Activated naive CD4-positive, alpha-beta T cell treated with anti-CD3 and anti-CD28 coated beads, Interleukin-2, amount 10 ng/mL, durations not matched to agents 7 days and 5 days (primary cell): ENCODE measurements around the gene IFT57.
A peak's percentile ranks its signal among the peaks of the same experiment; 100 is the strongest.
"Not testable (repeated sequence)": the region's sequence is repeated elsewhere in the genome, so short reads cannot be mapped to it uniquely, and the experiment has no call there.

ENCODE experiments used
- CTCF ChIA-PET: fragments of 350-600 bp; sonication (Branson Sonifier 250); formaldehyde crosslinking; loops from one replicate; lab custom pipeline; 2021; ENCODE audit warnings: antibody characterized with exemption; lab: Charles Lee
- DNase-seq: peaks from one replicate; pipeline ENCODE4 v3.0.0-alpha.2; 2020
- H3K27ac Mint-ChIP-seq: one replicate; pipeline ENCODE4 v1.8.0; 2021; ENCODE audit warnings: mild to moderate bottlenecking, moderate library complexity, mixed read lengths
- H3K27me3 Mint-ChIP-seq: one replicate; pipeline ENCODE4 v1.8.0; 2021; ENCODE audit warnings: mild to moderate bottlenecking, mixed read lengths
- H3K36me3 Mint-ChIP-seq: one replicate; pipeline ENCODE4 v1.8.0; 2021; ENCODE audit warnings: mixed read lengths
- H3K4me1 Mint-ChIP-seq: one replicate; pipeline ENCODE4 v1.8.0; 2021; ENCODE audit warnings: mixed read lengths
- H3K4me3 Mint-ChIP-seq: one replicate; pipeline ENCODE4 v1.8.0; 2021; ENCODE audit warnings: mild to moderate bottlenecking, moderate library complexity, mixed read lengths
- H3K9me3 Mint-ChIP-seq: one replicate; pipeline ENCODE4 v1.8.0; 2021; ENCODE audit warnings: mixed read lengths

IFT57 gene

DNA sequence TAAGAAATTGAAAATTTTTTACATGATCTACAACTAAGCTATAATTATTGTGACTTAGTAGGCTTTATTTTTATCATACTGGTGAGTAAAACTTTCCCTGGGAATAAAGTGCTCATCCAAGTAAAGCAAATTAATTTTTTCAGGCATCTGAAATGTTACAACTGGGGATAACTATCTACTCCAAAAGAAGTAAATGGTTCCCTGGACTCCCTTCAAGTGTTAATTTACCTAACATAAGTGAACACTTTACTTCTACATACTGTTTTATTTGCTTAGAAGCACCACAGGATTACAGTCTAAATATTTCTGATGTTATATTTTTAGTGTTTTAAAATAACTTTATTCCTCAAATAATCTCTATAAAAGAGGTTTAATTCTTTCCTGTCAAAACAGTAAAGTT, 57.8 kb downstream of the IFT57 start:
- Mint-ChIP-seq H3K4me3 (no peak overlapping the region), H3K27me3 (no peaks in the 10 kb centered on the region), H3K4me1 (peaks cover 6% of the 10 kb centered on the region), H3K27ac (no peak overlapping the region), H3K36me3 (peaks cover 34% of the 10 kb centered on the region), H3K9me3 (peaks cover 3% of the 10 kb centered on the region)
- CTCF ChIA-PET = interaction anchor here (1.5 kb wide), 1 partner anchor 12 kb away, joined by 3 read pairs; no protein-coding TSS in a partner anchor
- DNase-seq = no peak

DNA sequence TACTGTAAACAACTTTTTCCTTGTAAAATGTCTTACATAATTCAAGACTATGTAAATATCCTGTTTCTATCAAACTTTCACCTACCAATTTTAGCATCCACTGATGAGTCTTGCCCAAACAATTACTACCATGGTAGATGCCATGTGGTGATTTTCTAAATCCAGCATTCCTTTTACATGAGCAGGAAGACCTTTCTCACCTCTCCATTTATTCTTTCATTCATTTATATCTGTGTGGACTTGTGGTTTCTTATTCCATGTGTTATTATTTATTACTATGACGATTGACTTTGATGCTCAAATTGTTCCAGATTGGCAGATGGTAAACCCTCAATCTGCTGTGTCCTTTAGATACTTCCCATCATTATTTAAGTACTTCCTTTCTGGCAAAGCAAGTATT, 62.4 kb downstream of the IFT57 start:
- H3K4me3 Mint-ChIP-seq = no peak overlapping the region
- no peak overlapping the region for H3K27ac Mint-ChIP-seq
- DNase-seq = no peak
- no peaks in the 10 kb centered on the region for H3K4me1 Mint-ChIP-seq
- H3K9me3 Mint-ChIP-seq = no peaks in the 10 kb centered on the region
- peaks cover 15% of the 10 kb centered on the region for H3K36me3 Mint-ChIP-seq
- no peaks in the 10 kb centered on the region for H3K27me3 Mint-ChIP-seq
- CTCF ChIA-PET = no interaction called here

DNA sequence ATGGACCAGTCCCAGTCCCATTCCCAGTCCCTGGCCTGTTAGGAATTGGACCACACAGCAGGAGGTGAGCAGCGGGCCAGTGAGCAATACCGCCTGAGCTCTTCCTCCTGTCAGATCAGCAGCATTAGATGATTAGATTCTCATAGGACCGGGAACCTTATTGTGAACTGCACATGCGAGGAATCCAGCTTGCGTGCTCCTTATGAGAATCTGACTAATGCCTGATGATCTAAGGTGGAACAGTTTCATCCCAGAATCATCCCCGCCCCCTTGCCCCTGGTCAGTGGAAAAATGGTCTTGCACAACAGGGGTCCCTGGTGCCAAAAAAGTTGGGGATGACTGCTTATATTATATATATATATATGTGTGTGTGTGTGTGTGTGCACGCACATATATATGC, 63.1 kb downstream of the IFT57 start:
- H3K27ac Mint-ChIP-seq = no peak overlapping the region
- DNase-seq = no peak
- CTCF ChIA-PET = no interaction called here
- H3K36me3 Mint-ChIP-seq = peaks cover 15% of the 10 kb centered on the region
- H3K4me3 Mint-ChIP-seq = no peak overlapping the region
- H3K4me1 Mint-ChIP-seq = no peaks in the 10 kb centered on the region
- H3K9me3 Mint-ChIP-seq = no peaks in the 10 kb centered on the region
- no peaks in the 10 kb centered on the region for H3K27me3 Mint-ChIP-seq

DNA sequence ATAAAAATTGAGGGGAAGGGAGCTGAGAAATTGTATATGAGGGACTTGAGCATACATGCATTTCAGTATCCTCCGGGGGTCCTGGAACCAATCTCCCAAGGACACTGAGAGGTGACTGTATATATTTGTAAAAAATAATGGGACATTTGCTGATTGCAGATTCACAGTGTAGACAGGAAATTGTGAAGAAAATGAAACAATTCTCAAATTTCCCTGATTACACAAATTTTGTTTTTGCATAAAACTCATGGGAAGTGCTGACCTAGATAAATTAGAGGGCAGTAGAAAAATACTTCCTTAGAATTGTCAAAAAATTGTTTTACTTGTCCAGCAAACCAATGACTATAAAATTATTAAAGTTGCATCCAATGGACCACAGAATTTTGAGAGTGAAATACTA, 64.0 kb downstream of the IFT57 start:
- H3K9me3 Mint-ChIP-seq = no peaks in the 10 kb centered on the region
- CTCF ChIA-PET = no interaction called here
- H3K36me3 Mint-ChIP-seq = peaks cover 15% of the 10 kb centered on the region
- H3K27me3 Mint-ChIP-seq = no peaks in the 10 kb centered on the region
- peaks cover 6% of the 10 kb centered on the region for H3K4me1 Mint-ChIP-seq
- H3K27ac Mint-ChIP-seq = no peak overlapping the region
- DNase-seq = no peak
- no peak overlapping the region for H3K4me3 Mint-ChIP-seq

DNA sequence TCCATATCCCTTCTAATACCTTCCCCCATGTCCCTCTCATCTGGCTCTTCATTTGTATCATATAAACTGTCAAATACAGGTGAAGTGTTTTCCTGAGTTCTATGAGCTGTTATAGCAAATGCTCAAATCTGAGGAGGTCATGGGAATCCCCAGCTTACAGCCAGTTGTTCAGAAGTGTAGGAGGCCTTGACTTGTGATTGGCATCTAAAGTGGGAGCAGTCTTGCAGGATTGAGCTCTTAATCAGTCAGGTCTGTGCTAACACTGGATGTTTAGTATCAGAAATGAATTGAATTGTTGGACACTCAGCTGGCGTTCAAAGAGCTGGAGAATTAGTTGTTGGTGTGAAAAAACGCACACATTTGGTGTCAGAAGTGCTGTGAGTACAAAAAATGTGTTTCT, 65.0 kb downstream of the IFT57 start:
- CTCF ChIA-PET = interaction anchor here (1.0 to 2.2 kb wide), 2 partner anchors 231 to 320 kb away, joined by 5 to 15 read pairs; no protein-coding TSS in a partner anchor
- H3K36me3 Mint-ChIP-seq = peaks cover 9% of the 10 kb centered on the region
- H3K27me3 Mint-ChIP-seq = no peaks in the 10 kb centered on the region
- H3K4me1 Mint-ChIP-seq = peaks cover 14% of the 10 kb centered on the region
- DNase-seq = no peak
- H3K27ac Mint-ChIP-seq = no peak overlapping the region
- H3K9me3 Mint-ChIP-seq = no peaks in the 10 kb centered on the region
- H3K4me3 Mint-ChIP-seq = no peak overlapping the region

DNA sequence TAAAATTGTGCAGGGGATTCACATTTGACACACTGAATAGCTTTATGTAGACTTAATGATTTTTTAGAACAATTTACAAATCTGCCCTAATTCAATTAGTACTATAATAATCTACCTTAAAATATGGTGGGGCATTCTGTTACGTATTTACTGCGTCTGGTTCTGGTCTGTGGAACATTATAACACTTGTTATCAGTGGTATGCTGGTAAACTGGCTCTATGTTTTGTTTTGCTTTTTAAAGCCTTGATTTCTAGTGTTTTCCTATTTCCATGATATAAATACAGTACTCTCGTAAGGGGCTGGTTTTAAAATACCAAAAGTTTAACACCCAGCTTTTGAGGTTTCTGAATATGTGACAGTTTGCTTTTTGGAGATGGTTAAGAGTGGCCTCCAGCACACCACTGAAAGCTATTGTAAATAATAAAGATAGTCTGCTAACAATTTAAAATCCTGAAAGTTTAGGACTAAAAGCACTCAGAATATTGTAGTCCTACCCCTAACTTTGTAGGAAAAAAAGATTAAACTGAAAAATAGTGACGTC, 65.8 kb downstream of the IFT57 start:
- no peaks in the 10 kb centered on the region for H3K9me3 Mint-ChIP-seq
- H3K27me3 Mint-ChIP-seq = no peaks in the 10 kb centered on the region
- H3K4me1 Mint-ChIP-seq = peaks cover 14% of the 10 kb centered on the region
- H3K27ac Mint-ChIP-seq = no peak overlapping the region
- peaks cover 9% of the 10 kb centered on the region for H3K36me3 Mint-ChIP-seq
- no peak overlapping the region for H3K4me3 Mint-ChIP-seq
- no peak for DNase-seq
- CTCF ChIA-PET = interaction anchor here (0.9 to 2.2 kb wide), 4 partner anchors 166 to 321 kb away, joined by 3 to 15 read pairs (median 5); no protein-coding TSS in a partner anchor

DNA sequence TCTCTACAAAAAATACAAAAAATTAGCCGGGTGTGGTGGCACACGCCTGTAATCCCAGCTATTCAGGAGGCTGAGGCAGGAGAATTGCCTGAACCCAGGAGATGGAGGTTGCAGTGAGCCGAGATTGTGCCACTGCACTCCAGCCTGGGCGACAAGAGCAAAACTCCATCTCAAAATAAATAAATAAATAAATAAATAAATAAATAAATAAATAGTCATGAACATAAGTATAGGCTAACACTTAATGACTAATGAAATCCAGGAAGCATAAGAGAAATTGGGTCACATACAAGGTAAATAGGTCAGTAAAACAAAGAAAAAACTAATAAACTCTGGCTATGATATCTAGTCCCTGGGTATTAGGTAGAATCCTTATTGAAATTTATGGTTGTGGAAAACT, 66.6 kb downstream of the IFT57 start:
- not testable (repeated sequence) for H3K4me3 Mint-ChIP-seq, H3K27me3 Mint-ChIP-seq, DNase-seq, H3K27ac Mint-ChIP-seq, H3K9me3 Mint-ChIP-seq, H3K36me3 Mint-ChIP-seq
- CTCF ChIA-PET = interaction anchor here (1.3 to 2.2 kb wide), 2 partner anchors 250 to 322 kb away, joined by 5 to 15 read pairs; no protein-coding TSS in a partner anchor
- peaks cover 14% of the 10 kb centered on the region for H3K4me1 Mint-ChIP-seq

DNA sequence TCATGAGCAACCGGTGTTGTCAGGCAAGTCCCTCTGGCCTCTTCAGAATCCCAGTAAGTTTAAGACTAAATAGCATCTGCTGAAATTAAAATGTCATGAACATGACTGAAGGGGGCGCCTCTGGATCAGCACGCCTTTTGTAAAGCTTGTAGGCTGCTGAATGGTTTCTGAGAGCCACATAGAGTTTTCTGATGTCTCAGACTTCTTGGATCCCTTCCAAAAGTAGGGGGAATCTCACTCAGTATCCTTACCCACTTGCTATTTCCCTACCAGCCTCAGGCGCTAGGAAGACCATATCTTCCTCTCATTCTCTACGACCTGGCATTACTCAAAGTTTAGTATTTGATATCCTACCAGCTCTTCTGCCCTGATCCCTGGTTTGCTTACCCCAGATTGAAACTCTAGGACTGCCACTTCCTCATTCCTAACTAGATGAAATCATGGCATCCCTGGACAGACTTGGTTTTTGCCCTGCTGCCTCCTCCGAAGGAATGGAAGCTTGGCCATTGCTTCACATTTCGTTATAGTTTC, 68.7 kb downstream of the IFT57 start:
- Mint-ChIP-seq H3K27me3 (no peaks in the 10 kb centered on the region), H3K36me3 (no peaks in the 10 kb centered on the region), H3K9me3 (no peaks in the 10 kb centered on the region), H3K4me3 (no peak overlapping the region), H3K4me1 (peaks cover 14% of the 10 kb centered on the region), H3K27ac (no peak overlapping the region)
- peak; percentile 76 for DNase-seq
- CTCF ChIA-PET = interaction anchor here (0.7 to 3.8 kb wide), 25 partner anchors 14 to 399 kb away, joined by 3 to 59 read pairs (median 5); partner anchors contain the start of gene IFT57

DNA sequence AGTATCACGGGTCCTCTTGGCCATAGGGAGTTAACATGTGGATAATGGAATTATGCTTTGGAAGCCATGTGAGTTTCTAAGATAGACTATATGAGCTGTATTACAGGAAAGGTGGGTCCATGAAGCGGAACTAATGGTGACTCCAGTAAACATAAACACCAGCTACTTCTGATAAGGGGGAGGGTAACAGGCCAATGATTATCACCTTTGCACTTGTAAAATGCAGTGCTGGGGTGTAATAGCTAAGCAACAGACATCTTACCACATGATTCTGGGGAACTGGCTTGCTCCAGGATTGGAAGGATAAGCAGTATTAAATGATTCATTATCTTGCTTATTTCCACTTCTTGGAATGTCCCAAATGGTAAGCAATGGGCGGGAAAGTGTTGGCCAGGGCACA, 70.0 kb downstream of the IFT57 start:
- CTCF ChIA-PET = interaction anchor here (0.5 to 3.8 kb wide), 12 partner anchors 12 to 334 kb away, joined by 3 to 59 read pairs (median 8); partner anchors contain the start of gene IFT57
- no peaks in the 10 kb centered on the region for H3K9me3 Mint-ChIP-seq

DNA sequence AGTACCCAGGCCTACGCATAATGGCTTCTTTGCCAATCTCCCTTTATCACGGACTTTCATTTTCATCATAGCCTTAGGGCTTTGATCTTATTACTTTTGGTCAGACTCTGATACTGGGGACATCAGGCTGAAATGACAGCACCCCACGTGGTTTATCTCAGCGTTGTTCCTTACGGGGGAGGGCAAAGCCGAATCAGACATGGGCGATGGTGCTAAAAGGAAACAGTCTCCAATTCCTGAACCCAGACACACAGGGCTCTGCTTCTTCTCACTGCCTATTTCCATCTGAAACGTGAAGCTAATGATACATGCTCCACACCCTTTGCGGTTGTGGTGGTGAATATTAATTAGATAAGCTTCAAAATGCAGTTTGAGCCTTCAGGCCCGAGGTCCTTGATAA, 72.0 kb downstream of the IFT57 start:
- Mint-ChIP-seq H3K27ac (no peak overlapping the region), H3K4me3 (no peak overlapping the region), H3K9me3 (peaks cover 8% of the 10 kb centered on the region), H3K27me3 (no peaks in the 10 kb centered on the region), H3K36me3 (peaks cover 16% of the 10 kb centered on the region), H3K4me1 (peaks cover 14% of the 10 kb centered on the region)
- CTCF ChIA-PET = no interaction called here
- DNase-seq = no peak

More for the DNA sequence above, 70.0 kb downstream of the IFT57 start:
- H3K27ac Mint-ChIP-seq = no peak overlapping the region
- DNase-seq = no peak
- no peaks in the 10 kb centered on the region for H3K27me3 Mint-ChIP-seq
- H3K4me1 Mint-ChIP-seq = peaks cover 14% of the 10 kb centered on the region
- H3K36me3 Mint-ChIP-seq = peaks cover 2% of the 10 kb centered on the region
- no peak overlapping the region for H3K4me3 Mint-ChIP-seq

DNA sequence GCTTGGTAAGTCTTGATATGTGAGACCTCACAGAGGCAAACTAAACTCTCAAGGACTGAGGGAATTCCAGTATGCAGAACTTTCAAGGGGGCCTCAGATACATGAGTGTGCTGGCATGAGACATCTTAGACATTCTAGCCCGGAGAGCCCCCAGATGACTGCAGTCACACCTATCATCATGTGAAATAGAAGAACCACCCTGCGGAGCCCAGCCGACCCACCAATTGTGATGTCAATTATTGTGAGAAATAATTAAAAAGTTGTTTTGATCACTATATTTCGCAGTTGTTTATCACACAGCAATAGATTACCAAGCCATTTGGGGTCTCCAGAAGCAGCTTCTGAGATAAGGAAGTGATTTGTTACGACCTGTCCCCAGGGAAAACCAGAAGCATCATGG, 76.1 kb downstream of the IFT57 start:
- Mint-ChIP-seq H3K4me1 (no peaks in the 10 kb centered on the region), H3K27ac (no peak overlapping the region), H3K9me3 (peaks cover 9% of the 10 kb centered on the region), H3K4me3 (no peak overlapping the region), H3K36me3 (peaks cover 34% of the 10 kb centered on the region), H3K27me3 (no peaks in the 10 kb centered on the region)
- DNase-seq = no peak
- CTCF ChIA-PET = interaction anchor here (1.6 kb wide), 1 partner anchor 332 kb away, joined by 4 read pairs; no protein-coding TSS in a partner anchor

DNA sequence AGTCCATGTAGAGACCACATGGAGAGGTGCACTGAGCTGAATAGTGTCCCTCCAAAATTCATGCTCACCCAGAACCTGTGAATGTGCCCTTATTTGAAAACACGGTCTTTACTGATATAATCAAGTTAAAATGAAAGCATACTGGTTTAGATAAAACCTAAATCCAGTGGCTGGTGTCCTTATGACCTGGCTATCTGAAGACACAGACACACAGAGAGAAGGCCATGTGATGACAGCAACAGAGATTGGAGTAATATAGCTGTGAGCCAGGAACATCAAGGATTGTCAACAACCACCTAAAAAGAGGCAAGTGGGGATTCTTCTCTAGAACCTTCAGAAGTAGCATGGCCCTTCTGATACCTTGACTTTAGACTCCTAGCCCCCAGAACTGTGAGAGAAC, 76.6 kb downstream of the IFT57 start:
- H3K4me3 Mint-ChIP-seq = no peak overlapping the region
- H3K27me3 Mint-ChIP-seq = no peaks in the 10 kb centered on the region
- CTCF ChIA-PET = interaction anchor here (1.6 kb wide), 1 partner anchor 332 kb away, joined by 4 read pairs; no protein-coding TSS in a partner anchor
- H3K9me3 Mint-ChIP-seq = peaks cover 9% of the 10 kb centered on the region
- no peaks in the 10 kb centered on the region for H3K4me1 Mint-ChIP-seq
- peaks cover 39% of the 10 kb centered on the region for H3K36me3 Mint-ChIP-seq
- DNase-seq = no peak
- H3K27ac Mint-ChIP-seq = no peak overlapping the region

DNA sequence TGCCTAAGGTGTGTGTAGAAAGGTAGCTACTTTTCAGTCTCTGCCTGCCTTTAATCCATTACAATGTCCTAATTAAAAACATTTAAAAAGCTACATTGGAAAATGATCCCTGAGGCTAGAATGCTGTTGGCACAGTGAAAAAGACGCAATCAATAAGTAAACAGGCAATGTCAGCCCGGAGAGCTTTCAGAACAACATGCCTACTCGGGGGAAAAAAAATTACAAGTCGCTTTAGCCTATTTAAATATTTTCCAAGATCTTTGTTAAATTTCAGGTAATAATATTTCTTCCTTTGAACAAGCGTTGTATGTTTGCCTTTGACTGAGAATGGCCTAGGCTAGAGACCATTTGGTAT, 84.8 kb downstream of the IFT57 start:
- no peak for DNase-seq
- H3K27me3 Mint-ChIP-seq = no peaks in the 10 kb centered on the region
- peaks cover 43% of the 10 kb centered on the region for H3K4me1 Mint-ChIP-seq
- H3K9me3 Mint-ChIP-seq = peaks cover 1% of the 10 kb centered on the region
- peaks cover 83% of the 10 kb centered on the region for H3K36me3 Mint-ChIP-seq
- no peak overlapping the region for H3K27ac Mint-ChIP-seq
- H3K4me3 Mint-ChIP-seq = no peak overlapping the region
- CTCF ChIA-PET = interaction anchor here (1.5 to 1.6 kb wide), 2 partner anchors 16 to 340 kb away, joined by 5 to 7 read pairs; no protein-coding TSS in a partner anchor

DNA sequence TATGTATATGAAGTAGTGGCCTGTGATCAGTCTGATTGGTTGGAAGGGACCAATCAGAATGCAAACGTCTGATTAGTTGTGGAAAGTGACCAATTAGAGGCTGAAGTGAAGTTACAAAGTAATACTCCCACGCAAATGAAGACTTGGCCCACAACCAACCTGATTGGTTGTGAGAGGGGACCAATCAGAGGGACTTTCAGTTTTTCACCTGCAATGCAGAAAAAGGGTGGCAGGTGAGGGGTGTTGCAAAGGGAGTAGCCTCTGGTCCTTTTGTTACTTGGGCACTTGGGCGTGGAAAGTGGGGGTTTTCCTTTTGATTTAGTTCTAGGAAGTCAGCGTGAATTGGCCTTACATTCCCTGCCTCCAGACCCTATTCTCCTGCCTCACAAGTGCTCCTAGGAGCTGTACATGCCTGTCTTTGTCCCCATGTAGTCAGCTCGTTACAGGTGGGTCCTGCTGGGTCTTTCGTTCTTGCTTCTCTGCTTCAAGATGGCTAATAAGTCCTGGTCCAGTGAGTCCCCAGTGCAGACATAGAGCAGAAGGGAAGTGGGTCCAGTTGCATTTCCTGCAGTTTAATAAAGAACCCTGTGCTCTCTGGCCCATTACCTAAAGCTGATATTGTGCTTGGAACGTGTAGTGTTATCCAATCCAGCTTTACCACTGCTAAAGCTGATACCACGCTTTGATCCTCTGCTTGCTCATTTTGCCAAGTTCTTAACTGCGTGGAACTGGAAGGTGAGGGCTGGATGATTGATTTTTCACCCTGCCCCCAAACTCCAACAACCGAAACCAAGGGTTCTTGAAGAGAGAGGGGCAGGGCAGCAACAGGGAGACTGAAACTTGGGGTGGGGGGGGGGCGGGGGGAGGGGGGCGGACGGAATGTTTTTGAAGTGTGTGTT, 85.4 kb downstream of the IFT57 start:
- Mint-ChIP-seq H3K27me3 (no peaks in the 10 kb centered on the region), H3K4me3 (no peak overlapping the region), H3K27ac (no peak overlapping the region), H3K9me3 (no peaks in the 10 kb centered on the region), H3K4me1 (peaks cover 49% of the 10 kb centered on the region), H3K36me3 (peaks cover 86% of the 10 kb centered on the region)
- CTCF ChIA-PET = interaction anchor here (1.5 to 1.6 kb wide), 2 partner anchors 17 to 341 kb away, joined by 5 to 7 read pairs; no protein-coding TSS in a partner anchor
- no peak for DNase-seq
